HEK293 (cell line): Measurements from ENCODE around the gene ZNF468.
A peak's percentile ranks its signal among the peaks of the same experiment; 100 is the strongest.
"Not testable (repeated sequence)": the region's sequence is repeated elsewhere in the genome, so short reads cannot be mapped to it uniquely, and the experiment has no call there.

Experiments used
- CTCF ChIA-PET: fragments of 350-600 bp; formaldehyde crosslinking; extraction: SDS; loops from one replicate; lab custom pipeline; 2021; ENCODE audit warnings: antibody characterized with exemption; lab: Yijun Ruan, JAX
- POLR2A ChIA-PET: fragments of 300-600 bp; formaldehyde crosslinking; extraction: SDS; loops from one replicate; lab custom pipeline; 2020; ENCODE audit warnings: antibody characterized with exemption, inconsistent platforms; lab: Yijun Ruan, JAX
- H3K27ac ChIP-seq: fragments of 200-500 bp; sonication (Bioruptor generic); 2 replicates; pipeline ENCODE4 v1.5.1; 2014; ENCODE audit warnings: low read depth, low read length, control low read depth, inconsistent platforms; ENCODE audit errors: extremely low read depth
- H3K36me3 ChIP-seq, 2 experiments: fragments of 200-500 bp in 1 of 2; sonication (Bioruptor generic) in 1 of 2; 1 replicate in 1 of 2; 2 replicates in 1 of 2; pipeline ENCODE4 v1.5.1; 2014 to 2017; ENCODE audit warnings: inconsistent platforms in 2 of 2, low read length in 2 of 2; ENCODE audit not compliant: control insufficient read depth in 2 of 2, insufficient read depth in 1 of 2
- H3K4me1 ChIP-seq: fragments of 200-500 bp; sonication (Bioruptor generic); 2 replicates; pipeline ENCODE4 v1.5.1; 2014; ENCODE audit warnings: mild to moderate bottlenecking, low read length, inconsistent platforms; ENCODE audit not compliant: control insufficient read depth, insufficient read depth
- H3K4me3 ChIP-seq: 2 replicates; pipeline ENCODE4 v1.5.1; 2011; ENCODE audit warnings: low read depth, mild to moderate bottlenecking, control low read depth, low read length, moderate library complexity
- H3K9me3 ChIP-seq: fragments of 200-500 bp; sonication (Bioruptor generic); 2 replicates; pipeline ENCODE4 v1.5.1; 2014; ENCODE audit warnings: low read depth, low read length, inconsistent platforms; ENCODE audit not compliant: control insufficient read depth, insufficient read depth
- MZF1 ChIP-seq: fragments of 450-650 bp; formaldehyde crosslinking; IDR thresholded peaks from 2 replicates; pipeline ENCODE4 v1.5.1; 2017; ENCODE audit warnings: missing biosample characterization, missing genetic modification characterization, borderline replicate concordance
- SETDB1 ChIP-seq: IDR thresholded peaks from one replicate; pipeline ENCODE4 v1.6.1; 2017; ENCODE audit warnings: mild to moderate bottlenecking, low read length, moderate library complexity, mixed read lengths; ENCODE audit not compliant: insufficient read length
- SP7 ChIP-seq: fragments of 450-650 bp; formaldehyde crosslinking; IDR thresholded peaks from 2 replicates; pipeline ENCODE4 v1.5.1; 2016; ENCODE audit warnings: missing biosample characterization, missing genetic modification characterization
- TRIM28 ChIP-seq: IDR thresholded peaks from 2 replicates; pipeline ENCODE4 v1.6.1; 2011; ENCODE audit warnings: low read length, control low read depth, borderline replicate concordance
- ZFP69B ChIP-seq: fragments of 450-650 bp; formaldehyde crosslinking; IDR thresholded peaks from 2 replicates; pipeline ENCODE4 v1.5.1; 2016; ENCODE audit warnings: missing biosample characterization, missing genetic modification characterization
- ZIC2 ChIP-seq: fragments of 450-650 bp; formaldehyde crosslinking; IDR thresholded peaks from 2 replicates; pipeline ENCODE4 v1.5.1; 2016; ENCODE audit warnings: missing biosample characterization, missing genetic modification characterization
- ZNF274 ChIP-seq, 2 experiments: fragments of 200-500 bp in 1 of 2; fragments of 450-650 bp in 1 of 2; sonication (Bioruptor generic) in 1 of 2; formaldehyde crosslinking in 1 of 2; IDR thresholded peaks; 2 replicates each; pipeline versions ENCODE4 v1.5.1 to v1.6.1; 2014 to 2016; ENCODE audit warnings: borderline replicate concordance in 1 of 2, inconsistent platforms in 1 of 2, low read length in 1 of 2, missing biosample characterization in 1 of 2, missing genetic modification characterization in 1 of 2
- ZNF501 ChIP-seq: fragments of 450-650 bp; formaldehyde crosslinking; IDR thresholded peaks from 2 replicates; pipeline ENCODE4 v1.5.1; 2016; ENCODE audit warnings: missing biosample characterization, missing genetic modification characterization
- ZNF514 ChIP-seq: fragments of 450-650 bp; formaldehyde crosslinking; IDR thresholded peaks from 2 replicates; pipeline ENCODE4 v1.5.1; 2016; ENCODE audit warnings: missing biosample characterization, missing genetic modification characterization
- ZNF561 ChIP-seq: fragments of 450-650 bp; IDR thresholded peaks from 2 replicates; pipeline ENCODE4 v1.5.1; 2018; ENCODE audit warnings: missing biosample characterization, missing genetic modification characterization, borderline replicate concordance
- TF ChIP-seq, protein P1 (sequence below): fragments of 450-650 bp; formaldehyde crosslinking; optimal IDR thresholded peaks from 2 replicates; pipeline ENCODE3; 2016; ENCODE audit warnings: missing biosample characterization, mild to moderate bottlenecking, missing genetic modification characterization
- TF ChIP-seq, protein P2 (sequence below): fragments of 450-650 bp; formaldehyde crosslinking; IDR thresholded peaks from 2 replicates; pipeline ENCODE4 v1.5.1; 2016; ENCODE audit warnings: missing biosample characterization, missing genetic modification characterization, low read depth
- TF ChIP-seq, protein P3 (sequence below): fragments of 450-650 bp; IDR thresholded peaks from 2 replicates; pipeline ENCODE4 v1.5.1; 2018; ENCODE audit warnings: missing biosample characterization, missing genetic modification characterization
- TF ChIP-seq, protein P4 (sequence below): fragments of 450-650 bp; formaldehyde crosslinking; IDR thresholded peaks from 2 replicates; pipeline ENCODE4 v1.5.1; 2016; ENCODE audit warnings: missing biosample characterization, missing genetic modification characterization
- TF ChIP-seq, protein P5 (sequence below): fragments of 450-650 bp; formaldehyde crosslinking; IDR thresholded peaks from 2 replicates; pipeline ENCODE4 v1.5.1; 2016; ENCODE audit warnings: missing biosample characterization, missing genetic modification characterization
- TF ChIP-seq, protein P6 (sequence below): fragments of 450-650 bp; formaldehyde crosslinking; conservative IDR thresholded peaks from 2 replicates; pipeline ENCODE4 v1.5.1; 2016; ENCODE audit warnings: low read depth, missing biosample characterization, missing genetic modification characterization

ZNF468 gene

DNA sequence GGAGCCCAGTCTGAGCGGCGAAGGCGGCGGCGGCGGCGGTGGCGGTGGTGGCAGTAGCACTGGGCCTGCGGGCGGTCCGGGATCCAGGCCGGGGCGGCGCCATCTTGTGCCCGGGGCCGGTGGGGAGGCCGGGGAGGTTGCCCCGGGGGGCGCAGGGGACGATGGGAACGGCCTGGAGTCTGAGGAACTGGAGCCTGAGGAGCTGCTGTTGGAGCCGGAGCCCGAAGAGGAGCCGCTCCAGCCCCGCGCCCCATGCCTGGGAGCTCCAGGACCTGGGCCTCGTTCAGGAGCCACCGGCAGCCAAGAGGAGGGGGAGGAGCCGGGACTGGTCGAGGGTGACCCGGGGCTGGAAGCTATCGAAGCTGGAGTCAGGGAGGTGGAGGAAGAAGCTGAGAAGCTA, 47.6 kb downstream of the ZNF468 start:
- TF ChIP-seq, protein P1, sequence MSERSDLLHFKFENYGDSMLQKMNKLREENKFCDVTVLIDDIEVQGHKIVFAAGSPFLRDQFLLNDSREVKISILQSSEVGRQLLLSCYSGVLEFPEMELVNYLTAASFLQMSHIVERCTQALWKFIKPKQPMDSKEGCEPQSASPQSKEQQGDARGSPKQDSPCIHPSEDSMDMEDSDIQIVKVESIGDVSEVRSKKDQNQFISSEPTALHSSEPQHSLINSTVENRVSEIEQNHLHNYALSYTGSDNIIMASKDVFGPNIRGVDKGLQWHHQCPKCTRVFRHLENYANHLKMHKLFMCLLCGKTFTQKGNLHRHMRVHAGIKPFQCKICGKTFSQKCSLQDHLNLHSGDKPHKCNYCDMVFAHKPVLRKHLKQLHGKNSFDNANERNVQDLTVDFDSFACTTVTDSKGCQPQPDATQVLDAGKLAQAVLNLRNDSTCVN (tag by site-specific recombination), result no peak
- TF ChIP-seq, protein P2, sequence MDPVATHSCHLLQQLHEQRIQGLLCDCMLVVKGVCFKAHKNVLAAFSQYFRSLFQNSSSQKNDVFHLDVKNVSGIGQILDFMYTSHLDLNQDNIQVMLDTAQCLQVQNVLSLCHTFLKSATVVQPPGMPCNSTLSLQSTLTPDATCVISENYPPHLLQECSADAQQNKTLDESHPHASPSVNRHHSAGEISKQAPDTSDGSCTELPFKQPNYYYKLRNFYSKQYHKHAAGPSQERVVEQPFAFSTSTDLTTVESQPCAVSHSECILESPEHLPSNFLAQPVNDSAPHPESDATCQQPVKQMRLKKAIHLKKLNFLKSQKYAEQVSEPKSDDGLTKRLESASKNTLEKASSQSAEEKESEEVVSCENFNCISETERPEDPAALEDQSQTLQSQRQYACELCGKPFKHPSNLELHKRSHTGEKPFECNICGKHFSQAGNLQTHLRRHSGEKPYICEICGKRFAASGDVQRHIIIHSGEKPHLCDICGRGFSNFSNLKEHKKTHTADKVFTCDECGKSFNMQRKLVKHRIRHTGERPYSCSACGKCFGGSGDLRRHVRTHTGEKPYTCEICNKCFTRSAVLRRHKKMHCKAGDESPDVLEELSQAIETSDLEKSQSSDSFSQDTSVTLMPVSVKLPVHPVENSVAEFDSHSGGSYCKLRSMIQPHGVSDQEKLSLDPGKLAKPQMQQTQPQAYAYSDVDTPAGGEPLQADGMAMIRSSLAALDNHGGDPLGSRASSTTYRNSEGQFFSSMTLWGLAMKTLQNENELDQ (tag by site-specific recombination), result no peak
- TF ChIP-seq, protein P3, sequence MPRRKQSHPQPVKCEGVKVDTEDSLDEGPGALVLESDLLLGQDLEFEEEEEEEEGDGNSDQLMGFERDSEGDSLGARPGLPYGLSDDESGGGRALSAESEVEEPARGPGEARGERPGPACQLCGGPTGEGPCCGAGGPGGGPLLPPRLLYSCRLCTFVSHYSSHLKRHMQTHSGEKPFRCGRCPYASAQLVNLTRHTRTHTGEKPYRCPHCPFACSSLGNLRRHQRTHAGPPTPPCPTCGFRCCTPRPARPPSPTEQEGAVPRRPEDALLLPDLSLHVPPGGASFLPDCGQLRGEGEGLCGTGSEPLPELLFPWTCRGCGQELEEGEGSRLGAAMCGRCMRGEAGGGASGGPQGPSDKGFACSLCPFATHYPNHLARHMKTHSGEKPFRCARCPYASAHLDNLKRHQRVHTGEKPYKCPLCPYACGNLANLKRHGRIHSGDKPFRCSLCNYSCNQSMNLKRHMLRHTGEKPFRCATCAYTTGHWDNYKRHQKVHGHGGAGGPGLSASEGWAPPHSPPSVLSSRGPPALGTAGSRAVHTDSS (tag by site-specific recombination), result no peak
- TF ChIP-seq, protein P4, sequence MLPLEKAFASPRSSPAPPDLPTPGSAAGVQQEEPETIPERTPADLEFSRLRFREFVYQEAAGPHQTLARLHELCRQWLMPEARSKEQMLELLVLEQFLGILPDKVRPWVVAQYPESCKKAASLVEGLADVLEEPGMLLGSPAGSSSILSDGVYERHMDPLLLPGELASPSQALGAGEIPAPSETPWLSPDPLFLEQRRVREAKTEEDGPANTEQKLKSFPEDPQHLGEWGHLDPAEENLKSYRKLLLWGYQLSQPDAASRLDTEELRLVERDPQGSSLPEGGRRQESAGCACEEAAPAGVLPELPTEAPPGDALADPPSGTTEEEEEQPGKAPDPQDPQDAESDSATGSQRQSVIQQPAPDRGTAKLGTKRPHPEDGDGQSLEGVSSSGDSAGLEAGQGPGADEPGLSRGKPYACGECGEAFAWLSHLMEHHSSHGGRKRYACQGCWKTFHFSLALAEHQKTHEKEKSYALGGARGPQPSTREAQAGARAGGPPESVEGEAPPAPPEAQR (tag by site-specific recombination), result no peak
- no peak for TF ChIP-seq ZNF501 (tag by site-specific recombination)
- TF ChIP-seq ZIC2 (tag by site-specific recombination), result no peak
- POLR2A ChIA-PET, result no interaction called here

DNA sequence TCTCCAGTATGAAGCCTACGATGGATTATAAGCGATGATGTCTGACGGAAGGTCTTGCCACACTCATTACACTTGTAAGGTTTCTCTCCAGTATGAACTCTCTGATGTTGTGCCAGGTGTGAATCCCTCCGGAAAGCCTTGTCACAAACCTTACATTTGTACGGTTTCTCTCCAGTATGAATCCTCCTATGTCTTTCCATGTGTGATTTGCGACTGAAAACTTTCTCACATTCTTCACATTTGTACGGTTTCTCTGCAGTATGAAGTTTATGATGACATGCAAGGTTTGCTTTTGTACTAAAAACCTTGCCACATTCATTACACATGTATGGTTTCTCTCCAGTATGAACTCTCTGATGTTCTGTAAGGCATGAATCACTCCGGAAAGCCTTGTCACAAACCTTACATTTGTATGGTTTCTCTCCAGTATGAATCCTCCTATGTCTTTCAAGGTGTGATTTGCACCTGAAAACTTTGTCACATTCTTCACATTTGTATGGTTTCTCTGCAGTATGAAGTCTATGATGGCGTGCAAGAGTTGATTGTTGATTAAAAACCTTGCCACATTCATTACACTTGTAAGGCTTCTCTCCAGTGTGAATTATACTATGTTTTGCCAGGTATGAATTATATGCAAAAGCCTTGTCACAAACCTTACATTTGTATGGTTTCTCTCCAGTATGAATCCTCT, 57.3 kb downstream of the ZNF468 start:
- H3K9me3 ChIP-seq; H3K4me1 ChIP-seq; CTCF ChIA-PET; H3K4me3 ChIP-seq; POLR2A ChIA-PET; H3K27ac ChIP-seq; TF ChIP-seq ZNF274 (IDR thresholded peaks at IDR 0.05; ENCODE audit: low read length): not testable (repeated sequence)
- peak; percentile 78 for TF ChIP-seq SETDB1
- TF ChIP-seq ZNF274 (tag by site-specific recombination; IDR thresholded peaks at IDR 0.05; ENCODE audit: borderline replicate concordance), result peak; percentile 26; the same call in 1 of the 2 replicates
- peaks cover 0 to 31% of the 10 kb centered on the region in 2 experiments; a peak in 1 of 3 replicates for H3K36me3 ChIP-seq

More for the DNA sequence above, 47.6 kb downstream of the ZNF468 start:
- CTCF ChIA-PET, result no interaction called here
- Histone ChIP-seq H3K9me3 (no peaks in the 10 kb centered on the region), H3K4me3 (no peak overlapping the region), H3K27ac (no peak overlapping the region), H3K4me1 (no peaks in the 10 kb centered on the region), H3K36me3 (peaks cover 0 to 16% of the 10 kb centered on the region in 2 experiments; a peak in 1 of 3 replicates)

DNA sequence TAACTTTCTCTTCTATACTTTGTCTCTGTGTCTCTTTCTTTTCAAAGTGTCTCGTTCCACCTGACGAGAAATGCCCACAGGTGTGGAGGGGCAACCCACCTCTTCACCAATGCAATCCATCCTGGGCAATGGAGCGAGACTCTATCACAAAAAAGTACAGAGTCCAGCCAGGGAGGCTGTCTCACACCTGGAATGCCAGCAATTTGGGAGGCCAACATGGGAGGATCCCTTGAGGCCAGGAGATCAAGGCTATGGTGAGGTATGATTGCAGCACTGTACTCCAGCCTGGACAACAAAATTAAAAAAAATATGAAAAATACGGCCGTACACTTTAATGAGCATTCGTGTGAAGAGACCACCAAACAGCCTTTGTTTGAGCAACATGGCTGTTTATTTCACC, 68.0 kb downstream of the ZNF468 start:
- Histone ChIP-seq H3K4me1 (no peaks in the 10 kb centered on the region), H3K36me3 (no peaks in the 10 kb centered on the region), H3K4me3 (no peak overlapping the region), H3K9me3 (no peaks in the 10 kb centered on the region), H3K27ac (no peak overlapping the region)
- ChIA-PET CTCF (no interaction called here), POLR2A (no interaction called here)
- TF ChIP-seq TRIM28 (no peak), ZFP69B (tag by site-specific recombination) (no peak), ZNF514 (tag by site-specific recombination) (no peak), MZF1 (tag by site-specific recombination) (no peak), SP7 (tag by site-specific recombination) (no peak), ZNF561 (tag by site-specific recombination) (no peak)
- TF ChIP-seq, protein P5, sequence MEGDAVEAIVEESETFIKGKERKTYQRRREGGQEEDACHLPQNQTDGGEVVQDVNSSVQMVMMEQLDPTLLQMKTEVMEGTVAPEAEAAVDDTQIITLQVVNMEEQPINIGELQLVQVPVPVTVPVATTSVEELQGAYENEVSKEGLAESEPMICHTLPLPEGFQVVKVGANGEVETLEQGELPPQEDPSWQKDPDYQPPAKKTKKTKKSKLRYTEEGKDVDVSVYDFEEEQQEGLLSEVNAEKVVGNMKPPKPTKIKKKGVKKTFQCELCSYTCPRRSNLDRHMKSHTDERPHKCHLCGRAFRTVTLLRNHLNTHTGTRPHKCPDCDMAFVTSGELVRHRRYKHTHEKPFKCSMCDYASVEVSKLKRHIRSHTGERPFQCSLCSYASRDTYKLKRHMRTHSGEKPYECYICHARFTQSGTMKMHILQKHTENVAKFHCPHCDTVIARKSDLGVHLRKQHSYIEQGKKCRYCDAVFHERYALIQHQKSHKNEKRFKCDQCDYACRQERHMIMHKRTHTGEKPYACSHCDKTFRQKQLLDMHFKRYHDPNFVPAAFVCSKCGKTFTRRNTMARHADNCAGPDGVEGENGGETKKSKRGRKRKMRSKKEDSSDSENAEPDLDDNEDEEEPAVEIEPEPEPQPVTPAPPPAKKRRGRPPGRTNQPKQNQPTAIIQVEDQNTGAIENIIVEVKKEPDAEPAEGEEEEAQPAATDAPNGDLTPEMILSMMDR (tag by site-specific recombination), result no peak
- TF ChIP-seq, protein P6, sequence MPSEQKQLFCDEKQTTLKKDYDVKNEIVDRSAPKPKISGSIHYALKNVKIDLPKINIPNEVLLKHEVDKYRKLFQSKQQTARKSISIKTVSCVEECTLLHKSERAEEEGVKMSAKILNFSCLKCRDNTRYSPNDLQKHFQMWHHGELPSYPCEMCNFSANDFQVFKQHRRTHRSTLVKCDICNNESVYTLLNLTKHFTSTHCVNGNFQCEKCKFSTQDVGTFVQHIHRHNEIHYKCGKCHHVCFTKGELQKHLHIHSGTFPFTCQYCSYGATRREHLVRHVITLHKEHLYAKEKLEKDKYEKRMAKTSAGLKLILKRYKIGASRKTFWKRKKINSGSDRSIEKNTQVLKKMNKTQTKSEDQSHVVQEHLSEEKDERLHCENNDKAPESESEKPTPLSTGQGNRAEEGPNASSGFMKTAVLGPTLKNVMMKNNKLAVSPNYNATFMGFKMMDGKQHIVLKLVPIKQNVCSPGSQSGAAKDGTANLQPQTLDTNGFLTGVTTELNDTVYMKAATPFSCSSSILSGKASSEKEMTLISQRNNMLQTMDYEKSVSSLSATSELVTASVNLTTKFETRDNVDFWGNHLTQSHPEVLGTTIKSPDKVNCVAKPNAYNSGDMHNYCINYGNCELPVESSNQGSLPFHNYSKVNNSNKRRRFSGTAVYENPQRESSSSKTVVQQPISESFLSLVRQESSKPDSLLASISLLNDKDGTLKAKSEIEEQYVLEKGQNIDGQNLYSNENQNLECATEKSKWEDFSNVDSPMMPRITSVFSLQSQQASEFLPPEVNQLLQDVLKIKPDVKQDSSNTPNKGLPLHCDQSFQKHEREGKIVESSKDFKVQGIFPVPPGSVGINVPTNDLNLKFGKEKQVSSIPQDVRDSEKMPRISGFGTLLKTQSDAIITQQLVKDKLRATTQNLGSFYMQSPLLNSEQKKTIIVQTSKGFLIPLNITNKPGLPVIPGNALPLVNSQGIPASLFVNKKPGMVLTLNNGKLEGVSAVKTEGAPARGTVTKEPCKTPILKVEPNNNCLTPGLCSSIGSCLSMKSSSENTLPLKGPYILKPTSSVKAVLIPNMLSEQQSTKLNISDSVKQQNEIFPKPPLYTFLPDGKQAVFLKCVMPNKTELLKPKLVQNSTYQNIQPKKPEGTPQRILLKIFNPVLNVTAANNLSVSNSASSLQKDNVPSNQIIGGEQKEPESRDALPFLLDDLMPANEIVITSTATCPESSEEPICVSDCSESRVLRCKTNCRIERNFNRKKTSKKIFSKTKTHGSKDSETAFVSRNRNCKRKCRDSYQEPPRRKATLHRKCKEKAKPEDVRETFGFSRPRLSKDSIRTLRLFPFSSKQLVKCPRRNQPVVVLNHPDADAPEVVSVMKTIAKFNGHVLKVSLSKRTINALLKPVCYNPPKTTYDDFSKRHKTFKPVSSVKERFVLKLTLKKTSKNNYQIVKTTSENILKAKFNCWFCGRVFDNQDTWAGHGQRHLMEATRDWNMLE, result no peak
